SHP77 treated with DMSO at 0.1 percent for 48 hours (cell line): ENCODE results near the gene TMX2.
"Not testable (repeated sequence)": the region's sequence is repeated elsewhere in the genome, so short reads cannot be mapped to it uniquely, and the experiment has no call there.

Experiments used
- DNase-seq: peaks from one replicate; lab custom pipeline; 2025; lab: John Stamatoyannopoulos, UW

The TMX2 gene

DNA sequence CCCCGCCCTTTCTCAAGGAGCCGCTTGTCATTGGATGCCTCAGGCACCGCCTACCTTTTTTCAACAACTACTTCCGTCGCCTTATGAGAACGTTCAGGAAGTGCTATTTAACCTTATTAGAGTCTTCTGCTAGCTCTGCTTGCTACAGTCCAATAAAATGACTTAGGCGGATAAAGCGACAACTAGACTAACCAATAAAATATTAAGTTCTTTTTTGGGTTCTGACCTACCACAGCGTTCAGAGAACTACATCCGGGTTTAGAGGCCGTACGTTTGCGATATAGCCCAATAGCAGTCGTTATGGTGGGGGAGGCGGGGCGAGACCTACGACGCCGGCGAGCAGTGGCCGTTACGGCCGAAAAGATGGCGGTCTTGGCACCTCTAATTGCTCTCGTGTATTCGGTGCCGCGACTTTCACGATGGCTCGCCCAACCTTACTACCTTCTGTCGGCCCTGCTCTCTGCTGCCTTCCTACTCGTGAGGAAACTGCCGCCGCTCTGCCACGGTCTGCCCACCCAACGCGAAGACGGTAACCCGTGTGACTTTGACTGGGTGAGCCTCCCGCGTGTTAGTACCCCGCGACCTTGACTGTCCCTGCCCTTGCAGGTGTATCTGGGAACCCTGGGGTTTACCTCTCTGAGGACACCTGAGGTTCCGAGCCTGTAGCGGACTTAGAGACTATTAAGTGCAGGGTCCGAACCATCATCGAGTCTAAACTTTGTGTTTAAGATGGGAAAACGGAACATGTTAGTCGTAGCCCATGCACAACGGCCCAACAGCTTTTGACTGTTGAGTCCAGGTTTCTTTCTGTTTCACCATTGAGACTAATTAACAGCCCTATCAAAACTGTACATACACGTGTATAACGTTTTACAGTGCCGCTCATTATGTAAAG, at the start of gene TMX2:
TMX2 (plus strand) TSS at position 338 of the 895 bp plus-strand sequence; CDS start at position 364, 26 bp downstream.
- DNase-seq = peak; percentile 91

- DNase-seq = no peak
Measured at GRCh38 chr11:57662893-57663292, 49.5 kb upstream of the TMX2 start.

- no peak for DNase-seq
Measured at GRCh38 chr11:57663975-57664374, 48.4 kb upstream of the TMX2 start.

DNA sequence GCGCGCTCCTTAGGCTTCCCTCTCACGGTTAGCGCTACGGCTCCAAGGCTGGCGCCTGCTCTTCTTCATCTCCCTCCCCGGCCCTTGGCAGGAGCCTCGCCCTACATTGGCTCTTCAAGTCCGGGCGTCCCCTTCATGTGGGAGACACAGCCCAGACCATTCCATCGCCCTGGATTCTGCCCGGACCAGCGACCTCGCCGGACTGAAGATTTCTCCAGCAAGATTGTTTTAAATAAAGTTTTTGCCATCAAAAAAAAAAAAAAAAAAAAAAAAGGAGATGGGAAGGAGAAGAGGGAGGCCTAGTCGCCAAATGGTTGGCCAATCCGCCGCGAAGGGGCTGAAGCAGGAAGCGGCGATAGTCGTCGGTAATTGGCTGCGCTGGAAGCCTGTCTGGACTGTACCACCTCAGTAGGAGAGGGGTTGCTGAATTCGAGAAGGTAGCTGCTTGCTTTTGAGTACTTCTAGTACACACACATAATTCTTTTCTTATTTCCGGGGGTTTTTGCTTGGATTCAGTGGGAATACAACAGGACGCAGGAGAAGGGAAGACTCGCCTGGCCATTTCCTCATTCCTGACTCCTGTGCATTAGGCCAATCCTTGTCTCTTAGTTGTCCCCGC, 45.2 kb upstream of the TMX2 start:
- DNase-seq = peak; percentile 92

GRCh38 chr11:57667736-57668433, 44.5 kb upstream of the TMX2 start, which contains the start of gene ZDHHC5:
ZDHHC5 (plus strand) TSS chr11:57668114; CDS start chr11:57673091, 4,977 bp downstream.
- no peak for DNase-seq

GRCh38 chr11:57668434-57668782, 44.0 kb upstream of the TMX2 start:
- no peak for DNase-seq

- DNase-seq = no peak
Measured at GRCh38 chr11:57674251-57674650, 38.1 kb upstream of the TMX2 start.

DNA sequence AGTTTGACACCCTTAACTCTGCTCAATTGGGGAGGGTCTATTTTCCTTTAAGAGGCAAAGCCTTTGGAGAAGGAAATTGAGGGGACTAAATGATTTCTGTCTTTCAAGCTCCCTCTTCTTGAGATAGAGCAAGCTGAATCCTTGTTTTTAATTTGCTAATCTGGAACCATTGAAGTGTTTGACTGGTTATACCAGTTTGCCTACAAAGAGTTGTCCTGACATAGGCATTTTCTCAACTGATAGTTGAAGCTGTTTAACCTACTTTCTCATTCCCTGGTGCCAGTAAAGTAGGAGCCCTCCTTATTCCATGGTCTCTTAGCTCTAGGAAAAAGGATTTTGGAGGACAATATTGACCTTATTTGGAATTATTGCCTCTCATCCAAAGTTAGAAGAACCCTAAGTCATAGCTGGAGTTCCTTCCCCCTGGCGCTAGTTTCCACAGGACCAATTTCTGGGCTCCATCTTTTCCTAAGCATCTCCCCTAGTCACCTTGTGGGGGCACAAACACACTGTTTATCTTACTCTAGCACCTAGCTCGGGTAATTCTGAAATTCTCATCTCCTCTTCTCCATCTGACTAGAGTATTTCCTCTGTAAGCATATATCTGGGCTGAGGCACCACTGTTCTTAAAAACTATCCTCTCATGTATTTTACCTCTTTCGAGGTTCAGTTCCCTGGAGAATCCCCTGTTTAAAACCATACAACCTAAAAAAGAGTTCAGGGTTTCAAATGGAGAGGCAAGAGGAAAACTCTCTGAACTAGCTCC, 37.0 kb upstream of the TMX2 start:
- DNase-seq = no peak

- DNase-seq = no peak
Measured at GRCh38 chr11:57679396-57679795, 33.0 kb upstream of the TMX2 start.

- no peak for DNase-seq
Measured at GRCh38 chr11:57680552-57680874, 31.9 kb upstream of the TMX2 start.

DNA sequence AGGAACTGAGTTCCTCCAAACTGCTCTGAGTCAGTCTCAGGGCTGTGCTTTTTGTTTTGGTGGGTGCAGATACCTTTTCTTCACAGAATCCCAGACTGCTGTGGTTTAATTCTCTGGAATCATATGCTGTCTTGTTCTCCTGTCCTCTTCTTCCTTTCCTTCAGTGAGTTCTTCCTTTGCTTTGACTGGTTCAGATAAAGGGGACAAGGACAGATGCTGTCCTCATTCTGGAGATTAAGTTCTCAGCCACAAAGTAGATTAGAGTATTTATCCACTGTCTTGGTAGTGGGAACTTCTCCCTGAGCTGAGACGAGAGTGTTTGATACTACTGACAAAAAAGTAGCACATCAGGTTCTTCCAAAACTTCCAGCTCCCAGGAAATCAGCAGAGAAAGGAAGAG, 31.2 kb upstream of the TMX2 start:
- no peak for DNase-seq

- DNase-seq = not testable (repeated sequence)
Measured at GRCh38 chr11:57690474-57690873, 21.9 kb upstream of the TMX2 start.

GRCh38 chr11:57698843-57699365, 13.5 kb upstream of the TMX2 start:
- no peak for DNase-seq

GRCh38 chr11:57699813-57700212, 12.6 kb upstream of the TMX2 start:
- no peak for DNase-seq

DNA sequence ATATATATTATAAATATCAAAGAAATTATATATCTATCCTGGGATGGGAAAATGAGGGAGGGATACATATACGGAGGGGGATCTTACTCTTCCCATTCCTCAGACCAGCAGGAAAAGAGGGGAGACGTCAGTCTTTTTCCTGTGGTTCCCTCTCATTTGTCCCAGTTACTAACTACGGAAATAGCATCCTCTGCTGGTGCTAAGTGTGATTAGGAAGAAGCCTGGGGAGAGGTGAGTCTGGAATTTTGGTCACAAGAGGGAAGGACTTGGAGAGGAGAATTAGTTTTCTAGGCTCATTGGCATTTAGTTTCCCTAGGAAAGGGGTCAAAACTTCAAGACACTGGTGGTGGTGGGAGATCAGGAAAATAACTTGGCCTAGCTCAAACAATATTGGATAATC, 12.0 kb upstream of the TMX2 start:
- no peak for DNase-seq

DNA sequence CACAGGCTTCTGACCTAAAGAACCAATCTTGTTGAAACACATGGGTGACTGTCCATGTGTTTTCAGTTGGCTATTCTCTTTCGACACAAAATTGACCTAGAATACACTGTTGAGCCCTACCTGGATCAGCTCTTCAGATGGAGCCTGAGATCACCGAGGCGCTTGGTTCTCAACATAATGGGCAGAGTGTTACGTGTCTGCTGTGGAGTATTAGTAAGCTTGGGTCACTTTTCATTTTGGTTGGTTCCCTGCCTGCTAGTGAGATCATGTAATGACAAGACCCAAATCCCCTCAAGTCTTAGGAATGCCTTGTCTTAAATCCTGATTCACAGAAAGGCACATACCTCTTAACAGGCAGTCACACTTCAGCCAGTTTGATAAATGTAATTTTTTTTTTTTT, 9.1 kb upstream of the TMX2 start:
- DNase-seq = no peak

DNA sequence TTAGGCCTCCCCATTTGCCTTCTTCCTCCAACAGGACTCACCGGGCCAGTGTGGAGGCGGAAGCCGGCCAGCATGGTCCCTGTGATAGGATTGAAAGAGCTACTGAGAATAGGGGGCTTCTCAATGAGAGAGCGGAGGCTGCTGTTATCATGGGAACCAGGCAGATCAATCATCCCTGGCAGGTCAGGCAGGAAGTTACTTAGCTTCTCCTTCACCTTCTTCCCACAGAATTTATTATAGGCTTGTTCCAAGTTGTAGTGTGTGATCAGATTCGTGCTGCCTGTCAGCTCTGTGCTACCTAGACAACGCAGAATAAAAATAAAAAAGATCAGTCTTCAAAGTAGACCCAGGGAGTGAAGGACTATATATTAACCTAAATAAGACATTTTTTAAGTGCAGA, 7.5 kb upstream of the TMX2 start:
- DNase-seq = no peak

- DNase-seq = not testable (repeated sequence)
Measured at GRCh38 chr11:57705432-57705831, 7.0 kb upstream of the TMX2 start.

DNA sequence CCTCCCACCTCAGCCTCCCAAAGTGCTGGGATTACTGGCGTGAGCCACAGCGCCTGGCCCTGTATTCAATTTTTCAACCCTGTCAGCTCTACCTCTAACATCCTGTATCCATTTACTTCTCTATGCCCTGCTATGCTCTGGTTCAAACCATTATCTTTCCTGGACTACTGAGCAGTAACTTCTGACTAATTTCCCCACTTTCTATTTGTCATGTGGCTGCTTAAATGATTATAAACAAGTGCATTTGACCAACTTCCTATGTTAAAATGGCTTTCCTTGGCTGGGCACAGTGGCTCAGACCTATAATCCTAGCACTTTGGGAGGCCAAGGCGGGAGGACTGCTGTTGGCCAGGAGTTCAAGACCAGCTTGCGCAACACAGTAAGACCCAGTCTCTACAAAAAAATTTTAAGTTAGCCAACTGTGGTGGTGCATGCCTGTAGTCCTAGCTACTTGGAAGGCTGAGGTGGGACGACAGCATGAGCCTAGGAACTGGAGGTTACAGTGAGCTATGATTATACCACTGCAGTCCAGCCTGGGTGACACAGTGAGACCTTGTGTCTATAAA, 2.5 kb upstream of the TMX2 start:
- DNase-seq = no peak

DNA sequence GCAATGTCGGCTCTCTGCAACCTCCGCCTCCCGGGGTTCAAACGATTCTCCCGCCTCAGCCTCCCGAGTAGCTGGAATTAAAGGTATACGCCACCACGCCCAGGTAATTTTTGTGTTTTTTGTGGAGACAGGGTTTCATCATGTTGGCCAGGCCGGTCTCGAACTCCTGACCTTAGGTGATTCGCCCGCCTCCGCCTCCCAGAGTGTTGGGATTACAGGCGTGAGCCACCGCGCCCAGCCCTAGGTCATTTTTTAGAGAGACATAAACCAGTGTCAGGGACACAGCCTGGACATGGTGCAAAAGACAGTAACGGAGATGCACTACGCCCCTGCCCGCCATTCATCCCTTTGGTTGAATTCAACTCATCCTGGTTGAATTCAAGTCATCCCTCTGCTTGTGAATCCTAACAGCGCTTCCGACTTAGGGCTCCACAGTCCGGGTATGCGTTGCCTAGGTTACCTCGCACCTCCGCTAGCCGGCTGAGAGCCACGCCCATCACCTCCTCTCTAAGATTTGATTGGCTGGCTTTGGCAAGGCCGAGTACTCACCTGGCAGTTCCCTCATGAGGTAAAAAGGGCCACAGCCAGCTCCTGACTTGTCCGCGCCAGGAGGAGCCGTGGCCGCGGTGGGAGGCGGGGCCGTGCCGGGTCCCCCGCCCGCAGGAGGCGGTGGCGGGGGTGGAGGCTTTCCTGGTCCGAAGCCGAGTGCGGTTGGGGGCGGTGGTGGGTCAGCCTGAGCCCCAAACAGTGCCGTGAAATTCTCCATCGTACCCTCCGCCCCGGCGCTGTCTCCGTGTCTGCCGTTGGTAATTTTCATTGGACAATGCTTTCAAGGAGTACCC, 758 bp upstream of the TMX2 start, which contains the start of gene MED19:
MED19 (minus strand) TSS at position 802 of the 842 bp plus-strand sequence; CDS start at position 766, 36 bp downstream.
- peak; percentile 32 for DNase-seq

DNA sequence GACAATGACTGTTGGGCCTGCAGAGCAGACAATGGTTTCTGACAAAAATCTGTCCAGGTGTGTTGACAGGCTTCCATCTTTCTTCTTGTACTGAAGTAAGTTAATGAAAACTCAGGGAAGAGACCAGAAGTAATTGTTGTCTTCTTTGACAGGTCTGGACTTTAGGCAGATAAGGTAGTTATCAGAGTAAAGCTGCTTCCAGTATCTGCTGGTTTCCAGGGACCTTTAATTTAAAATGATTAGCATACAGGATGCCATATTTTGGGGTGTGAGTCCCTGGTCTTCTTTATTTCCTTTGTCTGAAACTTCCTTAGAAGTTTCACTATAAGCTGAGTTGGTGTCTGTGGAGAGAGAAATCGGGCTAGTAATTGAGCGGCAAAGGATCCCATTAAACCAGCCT, 1.4 kb downstream of the TMX2 start:
- DNase-seq = no peak
